ENCODE results near the gene MALAT1. TPM values are rescaled to one million over a fixed set of nuclear protein-coding genes. Genes with fewer than 3 reads are reported as not detected.

The MALAT1 gene
- total RNA-seq, 1 experiment from 2014 or later = 6,000 TPM

DNA sequence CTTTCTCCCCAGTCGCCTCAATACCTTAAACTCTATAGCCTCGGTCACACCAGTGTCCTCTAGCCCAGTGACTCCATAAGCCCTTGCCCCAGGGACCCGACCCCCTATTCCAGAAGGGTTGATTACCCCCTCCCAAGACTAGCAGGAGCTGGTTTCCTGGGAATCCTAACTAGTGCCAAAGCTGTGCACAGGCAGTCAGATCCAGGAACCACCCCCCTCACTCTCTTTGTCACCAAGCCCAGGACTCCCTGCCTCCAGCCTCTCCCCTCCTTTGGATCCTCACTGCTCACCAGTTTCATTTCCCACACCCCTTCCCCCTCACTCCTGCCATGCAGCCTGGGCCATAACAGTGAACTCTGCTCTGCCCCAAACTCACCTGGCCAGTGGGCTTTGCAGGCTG lies 49.5 kb downstream of the MALAT1 start (continued):
- TF ChIP-seq, protein P1, sequence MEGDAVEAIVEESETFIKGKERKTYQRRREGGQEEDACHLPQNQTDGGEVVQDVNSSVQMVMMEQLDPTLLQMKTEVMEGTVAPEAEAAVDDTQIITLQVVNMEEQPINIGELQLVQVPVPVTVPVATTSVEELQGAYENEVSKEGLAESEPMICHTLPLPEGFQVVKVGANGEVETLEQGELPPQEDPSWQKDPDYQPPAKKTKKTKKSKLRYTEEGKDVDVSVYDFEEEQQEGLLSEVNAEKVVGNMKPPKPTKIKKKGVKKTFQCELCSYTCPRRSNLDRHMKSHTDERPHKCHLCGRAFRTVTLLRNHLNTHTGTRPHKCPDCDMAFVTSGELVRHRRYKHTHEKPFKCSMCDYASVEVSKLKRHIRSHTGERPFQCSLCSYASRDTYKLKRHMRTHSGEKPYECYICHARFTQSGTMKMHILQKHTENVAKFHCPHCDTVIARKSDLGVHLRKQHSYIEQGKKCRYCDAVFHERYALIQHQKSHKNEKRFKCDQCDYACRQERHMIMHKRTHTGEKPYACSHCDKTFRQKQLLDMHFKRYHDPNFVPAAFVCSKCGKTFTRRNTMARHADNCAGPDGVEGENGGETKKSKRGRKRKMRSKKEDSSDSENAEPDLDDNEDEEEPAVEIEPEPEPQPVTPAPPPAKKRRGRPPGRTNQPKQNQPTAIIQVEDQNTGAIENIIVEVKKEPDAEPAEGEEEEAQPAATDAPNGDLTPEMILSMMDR (IDR thresholded peaks at IDR 0.05 in 2 of 3, conservative IDR thresholded peaks at IDR 0.05 in 1 of 3; ENCODE audit: borderline replicate concordance in 1 of 3, insufficient read depth in 1 of 3, low read depth in 2 of 3, low read length in 2 of 3) = no peak
- TF ChIP-seq, protein P2, sequence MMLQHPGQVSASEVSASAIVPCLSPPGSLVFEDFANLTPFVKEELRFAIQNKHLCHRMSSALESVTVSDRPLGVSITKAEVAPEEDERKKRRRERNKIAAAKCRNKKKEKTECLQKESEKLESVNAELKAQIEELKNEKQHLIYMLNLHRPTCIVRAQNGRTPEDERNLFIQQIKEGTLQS (IDR thresholded peaks at IDR 0.05) = no peak
- TF ChIP-seq MAX (IDR thresholded peaks at IDR 0.05) = no peak
- TF ChIP-seq EZH2phosphoT487 (IDR thresholded peaks at IDR 0.05; ENCODE audit: borderline replicate concordance) = no peak
- TF ChIP-seq SIN3A (IDR thresholded peaks at IDR 0.05; ENCODE audit: low read depth) = no peak
- no peak for TF ChIP-seq ZNF274 (IDR thresholded peaks at IDR 0.05; ENCODE audit: low read depth, low read length)

DNA sequence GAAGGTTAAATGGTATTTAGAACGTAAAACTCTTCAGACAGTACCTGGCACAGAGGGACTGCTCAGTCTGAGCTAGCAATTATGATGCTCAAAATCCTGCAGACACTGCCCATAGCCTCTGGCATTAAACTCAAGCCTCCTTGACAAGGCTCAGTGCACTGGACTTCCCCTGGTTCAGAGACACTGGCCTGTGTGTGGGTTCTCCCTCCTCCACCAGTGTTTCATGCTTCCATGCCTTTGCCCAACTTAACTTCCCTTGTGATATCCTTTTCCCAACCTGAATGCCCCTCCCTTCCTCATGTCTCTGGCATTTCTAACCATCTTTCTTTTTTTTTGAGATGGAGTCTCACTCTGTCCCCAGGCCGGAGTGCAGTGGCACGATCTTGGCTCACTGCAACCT lies 50.3 kb downstream of the MALAT1 start:
- Histone ChIP-seq H3K4me1 (ENCODE audit: control insufficient read depth in 1 of 2, insufficient read depth in 2 of 2, low read length in 2 of 2) (peaks cover 36 to 46% of the 10 kb centered on the region in 2 experiments), H3K27me3 (ENCODE audit: insufficient read depth, low read length) (no peaks in the 10 kb centered on the region), H3K36me3 (ENCODE audit: control insufficient read depth in 1 of 2, insufficient read depth in 2 of 2, low read length in 2 of 2) (peaks cover 5 to 18% of the 10 kb centered on the region in 2 experiments), H3K79me2 (ENCODE audit: insufficient read depth, low read length) (peaks cover 1% of the 10 kb centered on the region; the same call in 1 of the 2 replicates), H2AFZ (ENCODE audit: low read depth, low read length, poor library complexity, severe bottlenecking) (no peak overlapping the region), H3K9ac (ENCODE audit: low read length) (no peak overlapping the region), H3K27ac (ENCODE audit: low read depth, low read length) (no peak overlapping the region), H3K4me2 (ENCODE audit: low read length) (no peak overlapping the region), H3K9me2 (ENCODE audit: insufficient read depth) (no peaks in the 10 kb centered on the region), H3K4me3 (replicated peaks in 1 of 2; ENCODE audit: low read depth in 1 of 2, low read length in 2 of 2) (no peak overlapping the region), H4K20me1 (ENCODE audit: insufficient read depth) (no peaks in the 10 kb centered on the region), H3K9me3 (ENCODE audit: control insufficient read depth in 1 of 2, insufficient read depth in 1 of 2, low read depth in 1 of 2, low read length in 2 of 2) (no peaks in the 10 kb centered on the region)
- no peak for DNase-seq (ENCODE audit: low read depth, low spot score)
- BruUV-seq (replicated peaks) = no TSS peak
- no peak for TF ChIP-seq YY1 (IDR thresholded peaks at IDR 0.05; ENCODE audit: extremely low read depth, insufficient replicate concordance, low read depth, low read length)
- no peak for TF ChIP-seq TCF7L2 (IDR thresholded peaks at IDR 0.05; ENCODE audit: borderline replicate concordance, extremely low read depth, insufficient read depth, insufficient read length)
- TF ChIP-seq ZFX (IDR thresholded peaks at IDR 0.05) = no peak
- ChIA-PET RAD21 (ENCODE audit: low non-redundant PET in 1 of 2, low total read pairs in 2 of 2, uncharacterized antibody in 2 of 2, unreplicated experiment in 2 of 2) (no interaction called here), CTCF (no interaction called here), POLR2A (no interaction called here)
- intact Hi-C loops (cut with micrococcal nuclease) = no loop called here
- ATAC-seq = no peak

Measured in HCT116 (cell line).